CD8-positive, alpha-beta memory T cell (primary cell): Measurements from ENCODE around the gene SLC12A3. TPM values are rescaled to one million over a fixed set of nuclear protein-coding genes. Genes with fewer than 3 reads are reported as not detected.

Source experiments
- CTCF ChIA-PET: fragments of 350-600 bp; sonication (Branson Sonifier 250); formaldehyde crosslinking; loops from one replicate; lab custom pipeline; 2021; ENCODE audit warnings: antibody characterized with exemption; lab: Charles Lee
- POLR2A ChIA-PET: fragments of 350-600 bp; sonication (Branson Sonifier 250); formaldehyde crosslinking; loops from one replicate; lab custom pipeline; 2021; ENCODE audit warnings: antibody characterized with exemption; lab: Charles Lee
- DNase-seq, 5 donors: peaks; one replicate each; pipeline versions ENCODE4 v3.0.0 to v3.0.0-alpha.2; 2020 to 2022; ENCODE audit warnings: mixed read lengths in 1 of 5
- H3K27ac ChIP-seq: one replicate; pipeline ENCODE4 v1.7.0; 2013; ENCODE audit warnings: low read depth, mild to moderate bottlenecking, low read length, moderate library complexity
- H3K27me3 ChIP-seq: 2 replicates; pipeline ENCODE4 v1.7.0; 2013; ENCODE audit warnings: low read length, mild to moderate bottlenecking; ENCODE audit not compliant: insufficient read depth, poor library complexity, severe bottlenecking
- H3K36me3 ChIP-seq: 2 replicates; pipeline ENCODE4 v1.7.0; 2013; ENCODE audit warnings: mild to moderate bottlenecking, low read length, moderate library complexity; ENCODE audit not compliant: insufficient read depth
- H3K4me1 ChIP-seq: 2 replicates; pipeline ENCODE4 v1.7.0; 2013; ENCODE audit warnings: mild to moderate bottlenecking, low read length, moderate library complexity; ENCODE audit not compliant: insufficient read depth
- H3K4me3 ChIP-seq: 2 replicates; pipeline ENCODE4 v1.7.0; 2013; ENCODE audit warnings: mild to moderate bottlenecking, low read length
- H3K9me3 ChIP-seq: 2 replicates; pipeline ENCODE4 v1.7.0; 2013; ENCODE audit warnings: mild to moderate bottlenecking, low read length
- H3K27ac Mint-ChIP-seq, 8 donors: one replicate each; pipeline ENCODE4 v1.8.0; 2020 to 2021; ENCODE audit warnings: mixed read lengths in 8 of 8, mild to moderate bottlenecking in 6 of 8, inconsistent platforms in 3 of 8, moderate library complexity in 3 of 8
- H3K27me3 Mint-ChIP-seq, 2 donors: one replicate each; pipeline ENCODE4 v1.8.0; 2020 to 2021; ENCODE audit warnings: mixed read lengths in 2 of 2, mild to moderate bottlenecking in 1 of 2, moderate library complexity in 1 of 2
- H3K36me3 Mint-ChIP-seq, 3 donors: one replicate each; pipeline ENCODE4 v1.8.0; 2020 to 2021; ENCODE audit warnings: mixed read lengths in 3 of 3, inconsistent platforms in 1 of 3, mild to moderate bottlenecking in 1 of 3
- H3K4me1 Mint-ChIP-seq, 3 donors: one replicate each; pipeline ENCODE4 v1.8.0; 2020 to 2021; ENCODE audit warnings: mixed read lengths in 3 of 3, inconsistent platforms in 1 of 3, mild to moderate bottlenecking in 1 of 3
- H3K4me3 Mint-ChIP-seq, 7 donors: one replicate each; pipeline ENCODE4 v1.8.0; 2020 to 2021; ENCODE audit warnings: mixed read lengths in 7 of 7, mild to moderate bottlenecking in 6 of 7, moderate library complexity in 4 of 7, inconsistent platforms in 2 of 7
- H3K9me3 Mint-ChIP-seq, 5 donors: one replicate each; pipeline ENCODE4 v1.8.0; 2020 to 2022; ENCODE audit warnings: mixed read lengths in 5 of 5, mild to moderate bottlenecking in 3 of 5, moderate library complexity in 2 of 5, inconsistent platforms in 1 of 5
- polyA plus RNA-seq: library from polyadenylated mRNA; unstranded; fragments of 300-500 nt; fragmentation: Illumina TruSeq; gene quantifications from one replicate; pipeline ENCODE4 v1.2.3, GENCODE V29; 2021
- total RNA-seq, 2 experiments: library from RNA; stranded (reverse); gene quantifications; one replicate each; pipeline ENCODE4 v1.2.3, GENCODE V29; 2021

The SLC12A3 gene
- total and polyA plus RNA-seq, 3 experiments from 2014 or later, result not detected

- H3K27ac ChIP-seq, result no peak overlapping the region
- Mint-ChIP-seq H3K9me3 (no peaks in the 10 kb centered on the region), H3K4me1 (no peaks in the 10 kb centered on the region), H3K36me3 (no peaks in the 10 kb centered on the region), H3K27me3 (no peaks in the 10 kb centered on the region), H3K27ac (no peak overlapping the region), H3K4me3 (no peak overlapping the region)
- ChIA-PET CTCF (no interaction called here), POLR2A (no interaction called here)
- no peaks in the 10 kb centered on the region for H3K4me1 ChIP-seq
- no peaks in the 10 kb centered on the region for H3K9me3 ChIP-seq
- H3K4me3 ChIP-seq, result no peak overlapping the region
- no peaks in the 10 kb centered on the region for H3K36me3 ChIP-seq
- no peaks in the 10 kb centered on the region for H3K27me3 ChIP-seq
- no peak for DNase-seq
These were observed 9.8 kb downstream of the SLC12A3 start for GRCh38 chr16:56874800-56875199.

GRCh38 chr16:56876048-56876447 lies 11.0 kb downstream of the SLC12A3 start:
- Mint-ChIP-seq H3K36me3 (no peaks in the 10 kb centered on the region), H3K4me3 (no peak overlapping the region), H3K4me1 (no peaks in the 10 kb centered on the region), H3K9me3 (no peaks in the 10 kb centered on the region), H3K27me3 (no peaks in the 10 kb centered on the region), H3K27ac (no peak overlapping the region)
- no peak for DNase-seq
- no peaks in the 10 kb centered on the region for H3K27me3 ChIP-seq
- POLR2A ChIA-PET, result no interaction called here
- no peaks in the 10 kb centered on the region for H3K36me3 ChIP-seq
- no peaks in the 10 kb centered on the region for H3K9me3 ChIP-seq
- H3K4me1 ChIP-seq, result no peaks in the 10 kb centered on the region
- CTCF ChIA-PET, result no interaction called here
- no peak overlapping the region for H3K4me3 ChIP-seq
- H3K27ac ChIP-seq, result no peak overlapping the region

GRCh38 chr16:56877486-56878182 lies 12.6 kb downstream of the SLC12A3 start:
- CTCF ChIA-PET, result no interaction called here
- Histone ChIP-seq H3K4me1 (no peaks in the 10 kb centered on the region), H3K4me3 (no peak overlapping the region), H3K36me3 (no peaks in the 10 kb centered on the region), H3K9me3 (no peaks in the 10 kb centered on the region), H3K27ac (no peak overlapping the region), H3K27me3 (no peaks in the 10 kb centered on the region)
- Mint-ChIP-seq H3K36me3 (no peaks in the 10 kb centered on the region), H3K9me3 (no peaks in the 10 kb centered on the region), H3K4me3 (no peak overlapping the region), H3K4me1 (no peaks in the 10 kb centered on the region), H3K27me3 (no peaks in the 10 kb centered on the region), H3K27ac (no peak overlapping the region)
- POLR2A ChIA-PET, result no interaction called here
- no peak for DNase-seq

- no peaks in the 10 kb centered on the region for H3K36me3 ChIP-seq
- H3K4me3 Mint-ChIP-seq, result no peak overlapping the region
- H3K4me1 ChIP-seq, result no peaks in the 10 kb centered on the region
- CTCF ChIA-PET, result interaction anchor here (1.2 kb wide), 1 partner anchor 11 kb away, joined by 4 read pairs; no protein-coding TSS in a partner anchor
- DNase-seq, result no peak
- H3K9me3 Mint-ChIP-seq, result no peaks in the 10 kb centered on the region
- no peak overlapping the region for H3K27ac ChIP-seq
- no peaks in the 10 kb centered on the region for H3K4me1 Mint-ChIP-seq
- no peaks in the 10 kb centered on the region for H3K36me3 Mint-ChIP-seq
- POLR2A ChIA-PET, result no interaction called here
- no peak overlapping the region for H3K4me3 ChIP-seq
- H3K27me3 ChIP-seq, result no peaks in the 10 kb centered on the region
- peak overlapping the region in 1 of 8 donors; percentile 90 for H3K27ac Mint-ChIP-seq
- no peaks in the 10 kb centered on the region for H3K27me3 Mint-ChIP-seq
- no peaks in the 10 kb centered on the region for H3K9me3 ChIP-seq
These were observed 13.4 kb downstream of the SLC12A3 start for GRCh38 chr16:56878282-56878854.

- H3K36me3 ChIP-seq, result no peaks in the 10 kb centered on the region
- no peak for DNase-seq
- H3K4me3 ChIP-seq, result no peak overlapping the region
- Mint-ChIP-seq H3K27me3 (no peaks in the 10 kb centered on the region), H3K27ac (peak overlapping the region in 1 of 8 donors; percentile 74), H3K4me1 (no peaks in the 10 kb centered on the region), H3K9me3 (no peaks in the 10 kb centered on the region), H3K4me3 (no peak overlapping the region), H3K36me3 (no peaks in the 10 kb centered on the region)
- H3K9me3 ChIP-seq, result no peaks in the 10 kb centered on the region
- H3K4me1 ChIP-seq, result no peaks in the 10 kb centered on the region
- ChIA-PET CTCF (interaction anchor here (1.2 to 1.4 kb wide), 2 partner anchors 11 to 71 kb away, joined by 3 to 4 read pairs; no protein-coding TSS in a partner anchor), POLR2A (no interaction called here)
- H3K27me3 ChIP-seq, result no peaks in the 10 kb centered on the region
- no peak overlapping the region for H3K27ac ChIP-seq
These were observed 14.3 kb downstream of the SLC12A3 start for GRCh38 chr16:56879276-56879675.

GRCh38 chr16:56880176-56880575 lies 15.2 kb downstream of the SLC12A3 start:
- no peak overlapping the region for H3K27ac Mint-ChIP-seq
- DNase-seq, result no peak
- H3K27me3 ChIP-seq, result no peaks in the 10 kb centered on the region
- ChIA-PET POLR2A (no interaction called here), CTCF (interaction anchor here (1.4 kb wide), 1 partner anchor 70 kb away, joined by 3 read pairs; no protein-coding TSS in a partner anchor)
- no peaks in the 10 kb centered on the region for H3K36me3 ChIP-seq
- H3K27ac ChIP-seq, result no peak overlapping the region
- H3K4me3 ChIP-seq, result no peak overlapping the region
- H3K4me1 Mint-ChIP-seq, result no peaks in the 10 kb centered on the region
- no peaks in the 10 kb centered on the region for H3K36me3 Mint-ChIP-seq
- H3K4me3 Mint-ChIP-seq, result no peak overlapping the region
- no peaks in the 10 kb centered on the region for H3K27me3 Mint-ChIP-seq
- no peaks in the 10 kb centered on the region for H3K9me3 Mint-ChIP-seq
- H3K9me3 ChIP-seq, result no peaks in the 10 kb centered on the region
- H3K4me1 ChIP-seq, result no peaks in the 10 kb centered on the region

- Mint-ChIP-seq H3K4me1 (no peaks in the 10 kb centered on the region), H3K36me3 (no peaks in the 10 kb centered on the region), H3K9me3 (no peaks in the 10 kb centered on the region), H3K4me3 (no peak overlapping the region), H3K27me3 (no peaks in the 10 kb centered on the region), H3K27ac (peak overlapping the region in 1 of 8 donors; percentile 61)
- POLR2A ChIA-PET, result no interaction called here
- Histone ChIP-seq H3K4me3 (no peak overlapping the region), H3K9me3 (no peaks in the 10 kb centered on the region), H3K4me1 (no peaks in the 10 kb centered on the region), H3K36me3 (no peaks in the 10 kb centered on the region), H3K27me3 (no peaks in the 10 kb centered on the region), H3K27ac (no peak overlapping the region)
- no peak for DNase-seq
- CTCF ChIA-PET, result no interaction called here
These were observed 15.7 kb downstream of the SLC12A3 start for GRCh38 chr16:56880685-56881084.

GRCh38 chr16:56882077-56882800 lies 17.2 kb downstream of the SLC12A3 start:
- no peak overlapping the region for H3K4me3 ChIP-seq
- no peak for DNase-seq
- Mint-ChIP-seq H3K27ac (peak overlapping the region in 1 of 8 donors; percentile 33), H3K9me3 (no peaks in the 10 kb centered on the region), H3K4me3 (no peak overlapping the region), H3K27me3 (no peaks in the 10 kb centered on the region), H3K36me3 (no peaks in the 10 kb centered on the region), H3K4me1 (no peaks in the 10 kb centered on the region)
- H3K27me3 ChIP-seq, result no peaks in the 10 kb centered on the region
- no peaks in the 10 kb centered on the region for H3K36me3 ChIP-seq
- no peaks in the 10 kb centered on the region for H3K9me3 ChIP-seq
- H3K4me1 ChIP-seq, result no peaks in the 10 kb centered on the region
- H3K27ac ChIP-seq, result no peak overlapping the region
- POLR2A ChIA-PET, result no interaction called here
- CTCF ChIA-PET, result interaction anchor here (0.7 kb wide), 1 partner anchor 29 kb away, joined by 3 read pairs; no protein-coding TSS in a partner anchor
